ENCODE data around the gene RMI2. TPM values are rescaled to one million over a fixed set of nuclear protein-coding genes. Genes with fewer than 3 reads are reported as not detected.
A peak's percentile ranks its signal among the peaks of the same experiment; 100 is the strongest.

Gene RMI2
- total and polyA plus RNA-seq, 2 of the 8 experiments (the other 6 are each of a cell fraction or from before 2014, with no cell fraction given) = 58.2 to 96.0 TPM

DNA sequence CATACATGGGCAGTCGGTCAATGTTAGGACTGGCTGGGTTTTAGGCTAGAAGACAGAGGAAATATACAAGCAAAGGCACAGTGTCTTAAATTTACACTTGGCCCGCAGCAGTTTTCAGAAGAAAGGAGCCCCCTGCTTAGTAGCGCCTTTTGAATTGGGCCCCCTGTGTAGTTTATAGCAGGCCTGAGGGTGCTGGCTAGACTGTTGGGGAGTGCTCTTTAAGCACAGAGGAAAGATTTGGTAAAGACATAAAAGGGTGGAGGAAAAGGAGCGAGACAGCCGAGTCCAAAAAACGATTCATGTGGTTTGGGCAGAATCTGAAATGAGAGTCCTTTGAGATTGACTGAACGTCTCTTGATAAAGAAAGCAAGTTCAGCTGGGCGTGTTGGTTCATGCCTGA is 10.6 kb downstream of the RMI2 start:
- H3K27ac ChIP-seq (ENCODE audit: low read depth, low read length) = no peak overlapping the region
- FAIRE-seq = no peak
- ChIA-PET CTCF (ENCODE audit: partially characterized antibody) (interaction anchor here (0.7 to 6.2 kb wide), 36 partner anchors 9 to 714 kb away, joined by 3 to 56 read pairs (median 4); partner anchors contain the start of genes SOCS1 and TNP2), POLR2A (ENCODE audit: partially characterized antibody) (interaction anchor here (0.6 to 2.1 kb wide), 8 partner anchors 9 to 100 kb away, joined by 3 to 20 read pairs (median 4); partner anchors contain the start of gene SOCS1)
- H4K91ac ChIP-seq (replicated peaks; ENCODE audit: insufficient read length, low read length) = no peak overlapping the region
- H3K56ac ChIP-seq (replicated peaks; ENCODE audit: insufficient read length, low read depth, low read length) = no peak overlapping the region
- no peaks in the 10 kb centered on the region; the same call in 1 of the 2 replicates for H3K79me1 ChIP-seq (ENCODE audit: low read depth, low read length)
- no peak overlapping the region for H3K14ac ChIP-seq (ENCODE audit: insufficient read length)
- H3K4me3 ChIP-seq (ENCODE audit: extremely low read depth in 1 of 4, insufficient read depth in 2 of 4, low read depth in 3 of 4, low read length in 4 of 4) = no peak overlapping the region
- H2AFZ ChIP-seq (ENCODE audit: low read length) = no peak overlapping the region
- no peak overlapping the region for H2BK15ac ChIP-seq (ENCODE audit: low read length)
- H2BK12ac ChIP-seq (ENCODE audit: low read depth, low read length) = no peak overlapping the region
- peaks cover 0 to 2% of the 10 kb centered on the region in 2 experiments for H4K20me1 ChIP-seq (replicated peaks in 1 of 2; ENCODE audit: control insufficient read depth in 1 of 2, insufficient read depth in 2 of 2, low read length in 2 of 2)
- H3K4ac ChIP-seq (replicated peaks; ENCODE audit: insufficient read length, low read depth, low read length) = no peak overlapping the region
- H3K9ac ChIP-seq (replicated peaks in 1 of 4; ENCODE audit: extremely low read depth in 1 of 4, low read depth in 3 of 4, low read length in 3 of 4) = no peak overlapping the region
- 0 out of 2 replicates have a peak overlapping the region, but pooled peaks have one; percentile 17 for H2AK5ac ChIP-seq (ENCODE audit: low read depth, low read length)
- DNase-seq (ENCODE audit: low read depth in 1 of 2, low spot score in 2 of 2) = no peak
- peak overlapping the region; percentile 41; the same call in 1 of the 2 replicates for H2BK5ac ChIP-seq (ENCODE audit: low read depth, low read length)
- H2BK120ac ChIP-seq (replicated peaks; ENCODE audit: low read depth, low read length) = no peak overlapping the region
- H3K4me2 ChIP-seq (ENCODE audit: insufficient read depth in 1 of 2, low read depth in 2 of 2, low read length in 2 of 2) = no peak overlapping the region
- WGBS, 2 experiments (ENCODE audit: extremely low coverage in 1 of 2, insufficient coverage in 1 of 2, insufficient read length in 1 of 2, insufficient replicate concordance in 2 of 2, low coverage in 1 of 2, low lambda C conversion rate in 2 of 2, missing lambda C conversion rate in 1 of 2) = 91% methylated on average over 8 of the region's 8 CpGs; no CpG with 5 or more reads in 1 of the 2 experiments
- no peak overlapping the region for H3K23ac ChIP-seq (ENCODE audit: insufficient read length)
- H3K23me2 ChIP-seq (ENCODE audit: low read depth, low read length) = no peaks in the 10 kb centered on the region
- H3K36me3 ChIP-seq (ENCODE audit: control insufficient read depth in 2 of 4, insufficient read depth in 4 of 4, low read length in 3 of 4) = peaks cover 0 to 15% (median 2%) of the 10 kb centered on the region in 4 experiments; a peak in 3 of 8 replicates
- H2BK20ac ChIP-seq (ENCODE audit: low read length) = no peak overlapping the region
- H3K4me1 ChIP-seq (replicated peaks in 1 of 4; ENCODE audit: control insufficient read depth in 3 of 4, insufficient read depth in 4 of 4, low read length in 3 of 4) = peaks cover 0 to 2% (median 0%) of the 10 kb centered on the region in 4 experiments; a peak in 2 of 7 replicates
- H3K9me3 ChIP-seq (ENCODE audit: insufficient read depth in 2 of 2, low read depth in 1 of 2, low read length in 1 of 2) = 0 out of 4 replicates have a peak, but pooled peaks cover 2 to 3% of the 10 kb centered on the region in 2 experiments
- no peak overlapping the region for H3K18ac ChIP-seq (ENCODE audit: extremely low read depth, low read length)
- no peak overlapping the region for H4K8ac ChIP-seq (ENCODE audit: extremely low read depth, insufficient read depth, low read length)
- peaks cover 0 to 30% of the 10 kb centered on the region in 2 experiments; a peak in 2 of 4 replicates for H3K79me2 ChIP-seq (ENCODE audit: control insufficient read depth in 1 of 2, insufficient read depth in 2 of 2, low read length in 2 of 2)
- H4K5ac ChIP-seq (ENCODE audit: insufficient read length, low read depth, low read length) = no peak overlapping the region
- no peaks in the 10 kb centered on the region for H3K27me3 ChIP-seq (replicated peaks in 1 of 4; ENCODE audit: control insufficient read depth in 3 of 4, extremely low read depth in 1 of 4, insufficient read depth in 3 of 4, low read length in 3 of 4)
- no peak for TF ChIP-seq TAF7 (optimal IDR thresholded peaks at IDR 0.05; ENCODE audit: borderline replicate concordance, low read depth, low read length)
